Endothelial cell of umbilical vein (primary cell): Measurements from ENCODE around the gene SIPA1. TPM values are rescaled to one million over a fixed set of nuclear protein-coding genes. Genes with fewer than 3 reads are reported as not detected.

Experiments used
- BruUV-seq: library from RNA; stranded (reverse); fragments of 400-500 nt; replicated peaks from 2 replicates; lab custom pipeline; 2021; lab: Mats Ljungman, UMichigan
- CTCF ChIA-PET: fragments of 300-600, 350-600 bp; sonication (Branson Sonifier 250); formaldehyde crosslinking; loops from one replicate; lab custom pipeline; 2021; ENCODE audit warnings: antibody characterized with exemption, inconsistent platforms; lab: Charles Lee
- POLR2A ChIA-PET: fragments of 300-600, 350-600 bp; sonication (Branson Sonifier 250); formaldehyde crosslinking; loops from one replicate; lab custom pipeline; 2021; ENCODE audit warnings: antibody characterized with exemption, inconsistent platforms; lab: Charles Lee
- DNase-seq: peaks from one replicate; pipeline ENCODE4 v3.0.0-alpha.2; 2011; ENCODE audit warnings: low read depth, low spot score
- FAIRE-seq: peaks from 2 replicates; lab custom pipeline; 2011; peaks lifted over from hg19 to GRCh38; lab: Jason Lieb, UNC
- H2AFZ ChIP-seq: 2 replicates; pipeline ENCODE4 v1.6.0; 2012; ENCODE audit warnings: low read depth, low read length, control low read depth, inconsistent platforms
- H3K27ac ChIP-seq: 2 replicates; pipeline ENCODE4 v1.5.1; 2011; ENCODE audit warnings: low read depth, mild to moderate bottlenecking, control low read depth, low read length, moderate library complexity; ENCODE audit not compliant: insufficient read depth
- H3K27me3 ChIP-seq, 2 experiments: 2 replicates each; pipeline versions ENCODE4 v1.6.0 to v1.6.1; 2011; ENCODE audit warnings: low read length in 2 of 2, mixed read lengths in 1 of 2; ENCODE audit not compliant: control insufficient read depth in 2 of 2, insufficient read depth in 2 of 2
- H3K36me3 ChIP-seq, 2 experiments: 2 replicates in 1 of 2; 3 replicates in 1 of 2; pipeline ENCODE4 v1.5.1; 2011; ENCODE audit warnings: low read length in 2 of 2, mild to moderate bottlenecking in 1 of 2, moderate library complexity in 1 of 2; ENCODE audit not compliant: control insufficient read depth in 2 of 2, insufficient read depth in 2 of 2; ENCODE audit errors: extremely low read depth in 1 of 2
- H3K4me1 ChIP-seq: 3 replicates; pipeline ENCODE4 v1.5.1; 2011; ENCODE audit warnings: mild to moderate bottlenecking, low read length; ENCODE audit not compliant: control insufficient read depth, insufficient read depth; ENCODE audit errors: extremely low read depth
- H3K4me2 ChIP-seq: 2 replicates; pipeline ENCODE4 v1.6.1; 2011; ENCODE audit warnings: low read length, control low read depth, mixed read lengths; ENCODE audit not compliant: insufficient read depth
- H3K4me3 ChIP-seq, 3 experiments: fragments of 200-600 bp in 1 of 3; sonication (generic), shearing (Covaris generic) in 1 of 3; replicated peaks in 1 of 3; 2 replicates each; pipeline ENCODE4 v1.5.1; 2011 to 2016; ENCODE audit warnings: control low read depth in 3 of 3, low read length in 3 of 3, mild to moderate bottlenecking in 2 of 3, inconsistent platforms in 1 of 3, low read depth in 1 of 3, moderate library complexity in 1 of 3; ENCODE audit not compliant: insufficient read depth in 1 of 3
- H3K79me2 ChIP-seq: 2 replicates; pipeline ENCODE4 v1.6.0; 2012; ENCODE audit warnings: low read length, inconsistent platforms; ENCODE audit not compliant: control insufficient read depth, insufficient read depth
- H3K9ac ChIP-seq: replicated peaks from 2 replicates; pipeline ENCODE3; 2011; ENCODE audit warnings: low read length, control low read depth; ENCODE audit not compliant: insufficient read depth; ENCODE audit errors: extremely low read depth
- H3K9me1 ChIP-seq: replicated peaks from 3 replicates; pipeline ENCODE4 v1.6.0; 2011; ENCODE audit warnings: mild to moderate bottlenecking, low read length; ENCODE audit not compliant: control insufficient read depth, insufficient read depth; ENCODE audit errors: extremely low read depth
- H3K9me3 ChIP-seq: replicated peaks from 2 replicates; pipeline ENCODE4 v1.5.1; 2012; ENCODE audit warnings: low read length, inconsistent platforms; ENCODE audit not compliant: control insufficient read depth, insufficient read depth
- H4K20me1 ChIP-seq: replicated peaks from 2 replicates; pipeline ENCODE3; 2011; ENCODE audit warnings: mild to moderate bottlenecking, low read length; ENCODE audit not compliant: control insufficient read depth, insufficient read depth; ENCODE audit errors: extremely low read depth
- EZH2 ChIP-seq: IDR thresholded peaks from 2 replicates; pipeline ENCODE4 v1.6.1; 2012; ENCODE audit warnings: borderline replicate concordance, low read depth, mild to moderate bottlenecking, moderate library complexity, low read length, inconsistent platforms; ENCODE audit not compliant: severe bottlenecking
- FOS ChIP-seq: IDR thresholded peaks from 2 replicates; pipeline ENCODE4 v1.6.1; 2011; ENCODE audit warnings: mild to moderate bottlenecking, low read length, moderate library complexity, borderline replicate concordance; ENCODE audit not compliant: insufficient read depth
- GATA2 ChIP-seq: IDR thresholded peaks from 2 replicates; pipeline ENCODE4 v1.7.0; 2011; ENCODE audit warnings: low read depth, mild to moderate bottlenecking, moderate library complexity, mixed read lengths, low read length; ENCODE audit not compliant: insufficient read length, insufficient read depth
- JUN ChIP-seq: IDR thresholded peaks from 2 replicates; pipeline ENCODE4 v1.6.1; 2011; ENCODE audit warnings: borderline replicate concordance, low read depth; ENCODE audit not compliant: insufficient read length, insufficient read depth
- MYC ChIP-seq: IDR thresholded peaks from one replicate; pipeline ENCODE4 v1.6.1; 2011; ENCODE audit warnings: mild to moderate bottlenecking, low read depth, low read length
- POLR2A ChIP-seq: IDR thresholded peaks from 2 replicates; pipeline ENCODE4 v1.6.1; 2012; ENCODE audit warnings: low read depth, mild to moderate bottlenecking, control low read depth, low read length
- POLR2AphosphoS5 ChIP-seq: IDR thresholded peaks from 2 replicates; pipeline ENCODE4 v1.6.1; 2012; ENCODE audit warnings: low read depth, mild to moderate bottlenecking, control low read depth, low read length, moderate library complexity; ENCODE audit not compliant: insufficient read depth
- dilution Hi-C: fragments of 300-500 bp; cut with MboI; formaldehyde crosslinking; loops from one replicate; pipeline ENCODE4 v1.15.0; 2019; ENCODE audit warnings: low sequenced_read_pairs; ENCODE audit not compliant: extremely low pct_ligation_motif_present
- intact Hi-C: fragments of 100-400 bp; cut with micrococcal nuclease; formaldehyde crosslinking; loops from one replicate; pipeline ENCODE4 v1.10.0; 2022
- polyA plus RNA-seq, 4 experiments: library from polyadenylated mRNA; depleted of rRNA in 3 of 4; stranded (reverse) in 3 of 4; unstranded in 1 of 4; fragments of >200 nt; gene quantifications; 2 replicates each; pipeline versions ENCODE4 v1.2.1 to v1.2.3, GENCODE V29; 2011 to 2012; ENCODE audit warnings: missing spikeins in 1 of 4
- total RNA-seq: library from RNA; stranded (reverse); gene quantifications from 2 replicates; pipeline ENCODE4 v1.2.3, GENCODE V29; 2021
- TF ChIP-seq, protein P1 (sequence below): IDR thresholded peaks from 2 replicates; pipeline ENCODE4 v1.6.1; 2011; ENCODE audit not compliant: insufficient read depth, insufficient read length
- TF ChIP-seq, protein P2 (sequence below), 2 donors: IDR thresholded peaks; 1 replicate in 1 of 2; 2 replicates in 1 of 2; pipeline ENCODE4 v1.5.1; 2011; ENCODE audit warnings: low read length in 2 of 2, mild to moderate bottlenecking in 2 of 2, moderate library complexity in 2 of 2, control low read depth in 1 of 2, inconsistent platforms in 1 of 2, low read depth in 1 of 2; ENCODE audit not compliant: insufficient read depth in 1 of 2; ENCODE audit errors: extremely low read depth in 1 of 2

Gene SIPA1
- total and polyA plus RNA-seq, 2 donors (not counting 3 experiments of a cell fraction or from before 2014, with no cell fraction given) = 67.5 to 119 TPM

DNA sequence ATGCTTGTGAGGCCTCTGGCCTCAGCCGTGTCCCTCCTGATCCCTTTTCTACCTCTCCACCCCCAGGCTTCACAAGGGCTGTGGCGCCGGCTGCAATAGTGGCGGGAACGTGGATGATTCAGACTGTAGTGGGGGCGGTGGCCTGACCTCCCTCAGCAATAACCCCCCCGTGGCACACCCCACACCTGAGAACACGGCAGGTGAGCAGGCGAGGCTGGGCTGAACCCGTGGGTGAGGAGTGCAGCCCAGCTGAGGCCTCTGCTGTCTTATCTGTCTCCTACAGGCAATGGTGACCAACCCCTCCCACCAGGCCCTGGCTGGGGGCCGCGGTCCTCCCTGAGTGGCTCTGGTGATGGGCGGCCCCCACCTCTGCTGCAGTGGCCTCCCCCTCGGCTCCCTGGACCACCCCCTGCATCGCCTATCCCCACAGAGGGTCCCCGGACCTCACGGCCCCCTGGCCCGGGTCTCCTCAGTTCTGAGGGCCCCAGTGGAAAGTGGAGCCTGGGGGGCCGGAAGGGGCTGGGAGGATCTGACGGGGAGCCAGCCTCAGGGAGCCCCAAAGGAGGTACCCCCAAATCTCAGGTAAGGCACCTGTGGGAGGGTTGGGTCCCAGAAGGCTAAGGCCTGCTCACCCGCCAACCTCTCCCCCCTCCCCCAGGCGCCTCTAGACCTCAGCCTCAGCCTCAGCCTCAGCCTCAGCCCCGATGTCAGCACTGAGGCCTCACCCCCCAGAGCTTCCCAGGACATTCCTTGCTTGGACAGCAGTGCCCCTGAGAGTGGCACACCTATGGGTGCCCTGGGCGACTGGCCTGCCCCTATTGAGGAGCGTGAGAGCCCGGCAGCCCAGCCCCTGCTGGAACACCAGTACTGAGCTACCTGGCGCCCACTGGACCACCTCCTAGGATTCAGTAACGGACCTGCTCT lies 1.5 kb upstream of the SIPA1 start:
- H3K4me2 ChIP-seq = no peak overlapping the region
- dilution Hi-C loops (no loop called here), intact Hi-C loops (loop anchor here (1.0 to 5.0 kb wide), 2 partner anchors 16 to 351 kb away; no protein-coding TSS in a partner anchor)
- POLR2A ChIA-PET = no interaction called here
- no peaks in the 10 kb centered on the region for H4K20me1 ChIP-seq
- H2AFZ ChIP-seq = no peak overlapping the region
- peaks cover 30% of the 10 kb centered on the region for H3K4me1 ChIP-seq
- no peak overlapping the region for H3K9ac ChIP-seq
- no peak for TF ChIP-seq JUN
- TF ChIP-seq FOS = no peak
- no peak for TF ChIP-seq EZH2
- TF ChIP-seq, protein P1, sequence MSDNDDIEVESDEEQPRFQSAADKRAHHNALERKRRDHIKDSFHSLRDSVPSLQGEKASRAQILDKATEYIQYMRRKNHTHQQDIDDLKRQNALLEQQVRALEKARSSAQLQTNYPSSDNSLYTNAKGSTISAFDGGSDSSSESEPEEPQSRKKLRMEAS = no peak
- TF ChIP-seq POLR2AphosphoS5 = no peak
- no peak for TF ChIP-seq POLR2A
- no peak for TF ChIP-seq GATA2
- TF ChIP-seq, protein P2, sequence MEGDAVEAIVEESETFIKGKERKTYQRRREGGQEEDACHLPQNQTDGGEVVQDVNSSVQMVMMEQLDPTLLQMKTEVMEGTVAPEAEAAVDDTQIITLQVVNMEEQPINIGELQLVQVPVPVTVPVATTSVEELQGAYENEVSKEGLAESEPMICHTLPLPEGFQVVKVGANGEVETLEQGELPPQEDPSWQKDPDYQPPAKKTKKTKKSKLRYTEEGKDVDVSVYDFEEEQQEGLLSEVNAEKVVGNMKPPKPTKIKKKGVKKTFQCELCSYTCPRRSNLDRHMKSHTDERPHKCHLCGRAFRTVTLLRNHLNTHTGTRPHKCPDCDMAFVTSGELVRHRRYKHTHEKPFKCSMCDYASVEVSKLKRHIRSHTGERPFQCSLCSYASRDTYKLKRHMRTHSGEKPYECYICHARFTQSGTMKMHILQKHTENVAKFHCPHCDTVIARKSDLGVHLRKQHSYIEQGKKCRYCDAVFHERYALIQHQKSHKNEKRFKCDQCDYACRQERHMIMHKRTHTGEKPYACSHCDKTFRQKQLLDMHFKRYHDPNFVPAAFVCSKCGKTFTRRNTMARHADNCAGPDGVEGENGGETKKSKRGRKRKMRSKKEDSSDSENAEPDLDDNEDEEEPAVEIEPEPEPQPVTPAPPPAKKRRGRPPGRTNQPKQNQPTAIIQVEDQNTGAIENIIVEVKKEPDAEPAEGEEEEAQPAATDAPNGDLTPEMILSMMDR (IDR thresholded peaks at IDR 0.05; ENCODE audit: extremely low read depth in 1 of 2, insufficient read depth in 1 of 2, low read depth in 1 of 2, low read length in 2 of 2) = no peak
- no peak for TF ChIP-seq MYC
- no TSS peak for BruUV-seq
- CTCF ChIA-PET = no interaction called here
- DNase-seq = no peak
- peaks cover 5 to 31% of the 10 kb centered on the region in 2 experiments for H3K36me3 ChIP-seq
- FAIRE-seq = no peak
- no peaks in the 10 kb centered on the region for H3K9me1 ChIP-seq
- no peaks in the 10 kb centered on the region for H3K27me3 ChIP-seq
- peaks cover 13% of the 10 kb centered on the region for H3K79me2 ChIP-seq
- no peaks in the 10 kb centered on the region for H3K9me3 ChIP-seq
- no peak overlapping the region for H3K4me3 ChIP-seq
- no peak overlapping the region for H3K27ac ChIP-seq
